Endothelial cell of umbilical vein (primary cell): ENCODE measurements around the gene CASP5. TPM values are rescaled to one million over a fixed set of nuclear protein-coding genes. Genes with fewer than 3 reads are reported as not detected.
"Not testable (repeated sequence)": the region's sequence is repeated elsewhere in the genome, so short reads cannot be mapped to it uniquely, and the experiment has no call there.

Source experiments
- BruUV-seq: library from RNA; stranded (reverse); fragments of 400-500 nt; replicated peaks from 2 replicates; lab custom pipeline; 2021; lab: Mats Ljungman, UMichigan
- CTCF ChIA-PET: fragments of 300-600, 350-600 bp; sonication (Branson Sonifier 250); formaldehyde crosslinking; loops from one replicate; lab custom pipeline; 2021; ENCODE audit warnings: antibody characterized with exemption, inconsistent platforms; lab: Charles Lee
- POLR2A ChIA-PET: fragments of 300-600, 350-600 bp; sonication (Branson Sonifier 250); formaldehyde crosslinking; loops from one replicate; lab custom pipeline; 2021; ENCODE audit warnings: antibody characterized with exemption, inconsistent platforms; lab: Charles Lee
- DNase-seq: peaks from one replicate; pipeline ENCODE4 v3.0.0-alpha.2; 2011; ENCODE audit warnings: low read depth, low spot score
- FAIRE-seq: peaks from 2 replicates; lab custom pipeline; 2011; peaks lifted over from hg19 to GRCh38; lab: Jason Lieb, UNC
- H2AFZ ChIP-seq: 2 replicates; pipeline ENCODE4 v1.6.0; 2012; ENCODE audit warnings: low read depth, low read length, control low read depth, inconsistent platforms
- H3K27ac ChIP-seq: 2 replicates; pipeline ENCODE4 v1.5.1; 2011; ENCODE audit warnings: low read depth, mild to moderate bottlenecking, control low read depth, low read length, moderate library complexity; ENCODE audit not compliant: insufficient read depth
- H3K27me3 ChIP-seq, 2 experiments: 2 replicates each; pipeline versions ENCODE4 v1.6.0 to v1.6.1; 2011; ENCODE audit warnings: low read length in 2 of 2, mixed read lengths in 1 of 2; ENCODE audit not compliant: control insufficient read depth in 2 of 2, insufficient read depth in 2 of 2
- H3K36me3 ChIP-seq, 2 experiments: 2 replicates in 1 of 2; 3 replicates in 1 of 2; pipeline ENCODE4 v1.5.1; 2011; ENCODE audit warnings: low read length in 2 of 2, mild to moderate bottlenecking in 1 of 2, moderate library complexity in 1 of 2; ENCODE audit not compliant: control insufficient read depth in 2 of 2, insufficient read depth in 2 of 2; ENCODE audit errors: extremely low read depth in 1 of 2
- H3K4me1 ChIP-seq: 3 replicates; pipeline ENCODE4 v1.5.1; 2011; ENCODE audit warnings: mild to moderate bottlenecking, low read length; ENCODE audit not compliant: control insufficient read depth, insufficient read depth; ENCODE audit errors: extremely low read depth
- H3K4me2 ChIP-seq: 2 replicates; pipeline ENCODE4 v1.6.1; 2011; ENCODE audit warnings: low read length, control low read depth, mixed read lengths; ENCODE audit not compliant: insufficient read depth
- H3K4me3 ChIP-seq, 3 experiments: fragments of 200-600 bp in 1 of 3; sonication (generic), shearing (Covaris generic) in 1 of 3; replicated peaks in 1 of 3; 2 replicates each; pipeline ENCODE4 v1.5.1; 2011 to 2016; ENCODE audit warnings: control low read depth in 3 of 3, low read length in 3 of 3, mild to moderate bottlenecking in 2 of 3, inconsistent platforms in 1 of 3, low read depth in 1 of 3, moderate library complexity in 1 of 3; ENCODE audit not compliant: insufficient read depth in 1 of 3
- H3K79me2 ChIP-seq: 2 replicates; pipeline ENCODE4 v1.6.0; 2012; ENCODE audit warnings: low read length, inconsistent platforms; ENCODE audit not compliant: control insufficient read depth, insufficient read depth
- H3K9ac ChIP-seq: replicated peaks from 2 replicates; pipeline ENCODE3; 2011; ENCODE audit warnings: low read length, control low read depth; ENCODE audit not compliant: insufficient read depth; ENCODE audit errors: extremely low read depth
- H3K9me1 ChIP-seq: replicated peaks from 3 replicates; pipeline ENCODE4 v1.6.0; 2011; ENCODE audit warnings: mild to moderate bottlenecking, low read length; ENCODE audit not compliant: control insufficient read depth, insufficient read depth; ENCODE audit errors: extremely low read depth
- H3K9me3 ChIP-seq: replicated peaks from 2 replicates; pipeline ENCODE4 v1.5.1; 2012; ENCODE audit warnings: low read length, inconsistent platforms; ENCODE audit not compliant: control insufficient read depth, insufficient read depth
- H4K20me1 ChIP-seq: replicated peaks from 2 replicates; pipeline ENCODE3; 2011; ENCODE audit warnings: mild to moderate bottlenecking, low read length; ENCODE audit not compliant: control insufficient read depth, insufficient read depth; ENCODE audit errors: extremely low read depth
- GATA2 ChIP-seq: IDR thresholded peaks from 2 replicates; pipeline ENCODE4 v1.7.0; 2011; ENCODE audit warnings: low read depth, mild to moderate bottlenecking, moderate library complexity, mixed read lengths, low read length; ENCODE audit not compliant: insufficient read length, insufficient read depth
- POLR2AphosphoS5 ChIP-seq: IDR thresholded peaks from 2 replicates; pipeline ENCODE4 v1.6.1; 2012; ENCODE audit warnings: low read depth, mild to moderate bottlenecking, control low read depth, low read length, moderate library complexity; ENCODE audit not compliant: insufficient read depth
- dilution Hi-C: fragments of 300-500 bp; cut with MboI; formaldehyde crosslinking; loops from one replicate; pipeline ENCODE4 v1.15.0; 2019; ENCODE audit warnings: low sequenced_read_pairs; ENCODE audit not compliant: extremely low pct_ligation_motif_present
- intact Hi-C: fragments of 100-400 bp; cut with micrococcal nuclease; formaldehyde crosslinking; loops from one replicate; pipeline ENCODE4 v1.10.0; 2022
- polyA plus RNA-seq, 4 experiments: library from polyadenylated mRNA; depleted of rRNA in 3 of 4; stranded (reverse) in 3 of 4; unstranded in 1 of 4; fragments of >200 nt; gene quantifications; 2 replicates each; pipeline versions ENCODE4 v1.2.1 to v1.2.3, GENCODE V29; 2011 to 2012; ENCODE audit warnings: missing spikeins in 1 of 4
- total RNA-seq: library from RNA; stranded (reverse); gene quantifications from 2 replicates; pipeline ENCODE4 v1.2.3, GENCODE V29; 2021
- TF ChIP-seq, protein P1 (sequence below): IDR thresholded peaks from 2 replicates; pipeline ENCODE4 v1.6.1; 2011; ENCODE audit not compliant: insufficient read depth, insufficient read length

The CASP5 gene
- total and polyA plus RNA-seq, 2 donors (not counting 3 experiments of a cell fraction or from before 2014, with no cell fraction given), result not detected

- Histone ChIP-seq H3K4me1 (peaks cover 41% of the 10 kb centered on the region), H3K27me3 (no peaks in the 10 kb centered on the region), H2AFZ (peak overlapping the region; percentile 87), H3K9me3 (no peaks in the 10 kb centered on the region), H3K4me3 (peak overlapping the region in 1 of 3 experiments; percentile 83), H3K9ac (peak overlapping the region; percentile 77), H3K9me1 (no peaks in the 10 kb centered on the region), H3K36me3 (no peaks in the 10 kb centered on the region), H3K79me2 (peaks cover 11% of the 10 kb centered on the region), H3K27ac (peak overlapping the region; percentile 88), H3K4me2 (peak overlapping the region; percentile 90), H4K20me1 (no peaks in the 10 kb centered on the region)
- FAIRE-seq, result no peak
- BruUV-seq, result no TSS peak
- dilution Hi-C loops (no loop called here), intact Hi-C loops (loop anchor here (2.0 to 10.0 kb wide), 6 partner anchors 97 to 1421 kb away; partner anchors contain the start of genes CASP12 and MSANTD4)
- TF ChIP-seq, protein P1, sequence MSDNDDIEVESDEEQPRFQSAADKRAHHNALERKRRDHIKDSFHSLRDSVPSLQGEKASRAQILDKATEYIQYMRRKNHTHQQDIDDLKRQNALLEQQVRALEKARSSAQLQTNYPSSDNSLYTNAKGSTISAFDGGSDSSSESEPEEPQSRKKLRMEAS, result no peak
- no peak for TF ChIP-seq POLR2AphosphoS5
- TF ChIP-seq GATA2, result no peak
- ChIA-PET POLR2A (no interaction called here), CTCF (no interaction called here)
- DNase-seq, result no peak
Measured at GRCh38 chr11:105045676-105046296, 22.8 kb upstream of the CASP5 start.

GRCh38 chr11:105044557-105045524 lies 21.9 kb upstream of the CASP5 start, which contains the start of gene CARD16:
Gene CARD16 (minus strand): TSS chr11:105045335. CDS start chr11:105045297, 38 bp downstream.
- H3K9ac ChIP-seq, result peak within 1 kb of the TSS; percentile 77
- peak within 1 kb of the TSS; percentile 87 for H2AFZ ChIP-seq
- BruUV-seq, CTCF ChIA-PET, dilution Hi-C loops, H3K27me3 ChIP-seq, H3K9me3 ChIP-seq, H3K36me3 ChIP-seq, POLR2A ChIA-PET, H4K20me1 ChIP-seq, H3K9me1 ChIP-seq: not testable (repeated sequence)
- FAIRE-seq (peak; percentile 38), DNase-seq (peak; percentile 74)
- intact Hi-C loops, result loop anchor here (5.0 to 10.0 kb wide), 4 partner anchors 817 to 1420 kb away; partner anchors contain the start of gene MSANTD4
- H3K27ac ChIP-seq, result peak within 1 kb of the TSS; percentile 88
- peaks cover 41% of the 10 kb centered on the region for H3K4me1 ChIP-seq
- H3K4me3 ChIP-seq, result peak within 1 kb of the TSS; percentile 36 to 83 (median 62)
- peaks cover 11% of the 10 kb centered on the region for H3K79me2 ChIP-seq
- peak within 1 kb of the TSS; percentile 90 for H3K4me2 ChIP-seq
